Hindlimb muscle (tissue), 1 donor: ENCODE data around the gene LPCAT3. TPM values are rescaled to one million over a fixed set of nuclear protein-coding genes. Genes with fewer than 3 reads are reported as not detected.
"Not testable (repeated sequence)": the region's sequence is repeated elsewhere in the genome, so short reads cannot be mapped to it uniquely, and the experiment has no call there.

ENCODE experiments used
- DNase-seq: peaks from one replicate; pipeline ENCODE4 v3.0.0-alpha.2; 2013
- polyA plus RNA-seq: library from polyadenylated mRNA; unstranded; fragments of 120-200 nt; gene quantifications from one replicate; pipeline ENCODE4 v1.2.1, GENCODE V29; 2013; ENCODE audit not compliant: insufficient read length

Gene LPCAT3
- polyA plus RNA-seq, 1 donor: 18.6 TPM

DNA sequence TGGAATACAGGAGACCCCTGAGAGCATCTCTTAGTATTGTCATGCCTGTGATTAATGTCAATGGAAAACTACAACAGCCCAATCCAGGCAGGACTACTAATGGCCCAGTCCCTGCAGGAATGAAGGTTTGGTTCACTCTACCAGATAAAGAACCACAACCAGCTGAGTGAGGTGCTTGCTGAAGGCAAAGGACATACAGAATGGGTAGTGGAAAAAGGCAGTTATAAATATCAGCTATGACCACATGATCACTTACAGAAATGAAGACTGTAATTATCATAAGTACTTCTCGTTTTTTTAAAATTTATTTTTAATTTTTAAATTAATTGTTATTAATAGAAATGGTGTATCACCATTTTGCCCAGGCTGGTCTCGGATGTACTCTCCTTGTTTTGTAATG is 17.2 kb upstream of the LPCAT3 start:
- DNase-seq: no peak

GRCh38 chr12:7034464-7034863 is 16.2 kb upstream of the LPCAT3 start:
- no peak for DNase-seq

- DNase-seq: no peak
Observed at GRCh38 chr12:7032990-7033389, 14.7 kb upstream of the LPCAT3 start.

- no peak for DNase-seq
Observed at GRCh38 chr12:7031306-7031705, 13.0 kb upstream of the LPCAT3 start.

DNA sequence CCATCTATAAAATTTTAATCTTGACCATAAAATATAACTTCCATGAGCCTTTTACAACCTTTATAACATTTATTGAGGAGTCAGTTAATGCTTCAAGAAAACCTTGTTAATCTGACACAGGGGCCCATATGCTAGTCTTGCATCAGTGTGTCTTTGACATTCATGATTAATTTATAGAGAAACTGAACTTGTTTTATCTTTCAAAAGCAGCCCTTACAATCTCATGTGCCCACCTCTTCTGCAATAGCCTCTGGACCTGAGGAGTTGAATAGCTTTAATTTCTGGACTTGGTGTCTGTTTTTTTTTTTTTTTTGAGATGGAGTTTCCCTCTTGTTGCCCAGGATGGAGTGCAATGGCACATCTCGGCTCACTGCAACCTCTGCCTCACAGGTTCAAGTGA is 8.6 kb upstream of the LPCAT3 start:
- no peak for DNase-seq

DNA sequence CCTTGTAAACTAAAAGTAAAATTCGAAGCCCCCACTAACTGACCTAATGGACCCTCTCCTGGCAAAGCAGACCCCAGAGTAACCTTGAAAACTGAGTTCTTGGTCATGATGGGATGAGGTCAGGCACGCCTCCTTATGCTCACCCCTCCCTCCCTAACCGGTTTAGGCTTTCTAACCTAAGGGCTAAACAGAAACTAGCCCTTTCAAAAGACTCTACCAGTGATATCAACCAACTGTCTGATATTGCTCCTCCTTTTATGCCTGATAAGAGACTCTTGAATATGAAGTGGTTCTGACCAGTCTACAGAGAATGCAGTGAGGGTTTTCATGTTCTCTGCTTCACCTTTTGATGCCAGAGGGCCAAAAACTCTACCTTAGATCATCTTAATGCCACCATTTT is 4.8 kb upstream of the LPCAT3 start:
- DNase-seq: no peak

DNA sequence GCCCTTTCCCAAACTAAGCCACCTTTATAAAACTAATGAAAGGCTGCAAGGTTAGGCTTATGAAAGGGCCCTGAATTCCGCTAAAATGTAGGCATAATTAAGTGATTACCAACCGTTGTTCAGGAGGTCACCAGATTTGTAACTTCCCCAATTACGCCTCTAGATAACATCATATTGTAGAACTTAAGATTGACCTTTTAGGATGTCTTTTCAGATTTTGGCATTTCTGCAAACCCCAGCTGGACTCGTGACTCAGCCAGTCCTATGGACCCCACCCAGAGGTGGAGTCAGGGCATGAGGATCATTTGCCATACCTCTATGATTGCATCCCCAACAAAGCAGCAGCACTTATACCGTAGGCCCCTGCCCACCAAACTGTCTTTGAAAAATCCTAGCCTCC is 3.7 kb upstream of the LPCAT3 start:
- no peak for DNase-seq

DNA sequence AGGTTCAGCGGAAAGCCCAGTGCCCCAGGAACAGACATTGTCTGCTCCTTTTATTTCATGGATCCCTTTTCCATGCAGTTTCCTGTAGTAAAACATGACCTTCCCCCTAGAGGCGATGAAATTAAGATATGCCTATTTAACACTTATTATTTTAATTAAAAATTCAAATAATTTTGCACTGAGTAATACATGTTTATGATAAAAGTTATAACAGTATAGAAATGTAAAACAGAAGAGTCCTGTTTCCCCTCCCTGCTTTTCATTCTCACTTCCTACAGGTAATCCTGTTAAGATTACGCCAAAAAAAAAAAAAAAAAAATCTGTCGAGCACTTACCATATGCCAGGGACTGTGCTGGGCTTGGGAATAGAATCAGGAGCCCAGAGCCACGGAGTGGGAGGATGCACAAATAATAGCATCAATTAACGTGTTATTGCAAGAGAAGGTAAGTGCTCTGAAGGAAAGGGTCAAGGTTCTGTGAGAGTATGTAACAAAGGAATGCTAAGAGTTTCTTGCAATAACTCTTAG is 830 bp upstream of the LPCAT3 start:
- no peak for DNase-seq

DNA sequence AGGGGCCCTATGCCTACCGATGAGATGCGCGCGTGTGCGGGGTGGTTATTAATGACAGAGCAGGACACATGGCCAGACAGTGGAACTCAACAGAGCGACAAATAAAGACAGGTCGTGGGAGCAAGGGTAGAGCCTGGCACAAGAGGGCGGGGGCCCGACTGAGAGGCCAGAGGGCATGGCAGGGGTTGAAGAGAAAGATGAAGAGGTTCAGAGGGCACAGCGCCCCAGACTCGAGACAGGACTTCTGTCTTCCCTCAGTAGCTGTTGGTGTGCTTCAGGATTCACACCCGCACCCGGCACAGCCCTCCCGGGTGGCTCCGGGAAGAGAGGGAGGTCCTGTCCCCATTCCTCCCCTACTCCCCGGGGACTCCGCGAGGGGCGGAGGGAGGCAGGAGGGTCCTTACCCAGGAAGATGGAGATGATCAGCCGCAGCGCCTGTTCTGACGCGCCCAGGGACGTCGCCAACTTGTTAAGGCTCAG is 366 bp downstream of the LPCAT3 start:
- no peak for DNase-seq

GRCh38 chr12:7016958-7017571 is 1.2 kb downstream of the LPCAT3 start:
- no peak for DNase-seq

- no peak for DNase-seq
Observed at GRCh38 chr12:7015555-7016370, 2.5 kb downstream of the LPCAT3 start.

DNA sequence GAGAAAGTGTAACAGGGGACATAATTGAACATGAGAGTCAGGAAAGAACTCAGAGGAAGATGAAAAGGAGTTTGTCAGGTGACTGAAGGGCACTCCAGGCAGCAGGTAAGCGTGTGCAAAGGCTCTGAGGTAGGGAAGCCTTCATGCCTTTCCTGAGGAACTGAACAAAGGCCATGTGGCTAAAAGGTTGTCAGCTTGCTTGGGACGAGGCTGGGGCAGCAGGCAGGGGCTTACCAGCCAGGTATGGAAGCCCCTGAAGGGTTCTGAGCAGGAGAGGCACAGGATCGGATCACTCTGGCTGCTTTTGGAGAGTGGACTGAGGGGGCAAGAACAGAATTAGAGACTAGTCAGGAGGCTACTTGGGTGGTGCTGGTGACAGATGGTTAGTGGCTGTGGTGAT is 5.2 kb downstream of the LPCAT3 start:
- DNase-seq: no peak

- DNase-seq: no peak
Observed at GRCh38 chr12:7012024-7012607, 6.2 kb downstream of the LPCAT3 start.

GRCh38 chr12:7011398-7011797 is 6.9 kb downstream of the LPCAT3 start:
- DNase-seq: not testable (repeated sequence)

- no peak for DNase-seq
Observed at GRCh38 chr12:7009512-7009911, 8.8 kb downstream of the LPCAT3 start.

DNA sequence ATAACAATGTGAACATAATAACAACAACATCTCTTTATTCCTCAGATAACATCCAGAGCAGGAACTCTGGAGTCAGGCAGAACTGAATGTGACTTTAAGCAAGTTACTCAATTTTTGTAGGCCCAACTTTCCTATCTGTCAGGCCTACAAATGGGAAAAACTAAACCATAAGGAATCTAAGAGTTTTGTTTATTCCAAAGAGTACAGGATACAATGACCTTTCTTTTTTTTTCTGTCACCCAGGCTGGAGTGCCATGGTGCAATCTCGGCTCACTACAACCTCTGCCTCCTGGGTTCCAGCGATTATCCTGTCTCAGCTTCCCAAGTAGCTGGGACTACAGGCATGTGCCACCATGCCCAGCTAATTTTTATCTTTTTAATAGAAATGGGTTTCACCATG is 9.4 kb downstream of the LPCAT3 start:
- DNase-seq: no peak

DNA sequence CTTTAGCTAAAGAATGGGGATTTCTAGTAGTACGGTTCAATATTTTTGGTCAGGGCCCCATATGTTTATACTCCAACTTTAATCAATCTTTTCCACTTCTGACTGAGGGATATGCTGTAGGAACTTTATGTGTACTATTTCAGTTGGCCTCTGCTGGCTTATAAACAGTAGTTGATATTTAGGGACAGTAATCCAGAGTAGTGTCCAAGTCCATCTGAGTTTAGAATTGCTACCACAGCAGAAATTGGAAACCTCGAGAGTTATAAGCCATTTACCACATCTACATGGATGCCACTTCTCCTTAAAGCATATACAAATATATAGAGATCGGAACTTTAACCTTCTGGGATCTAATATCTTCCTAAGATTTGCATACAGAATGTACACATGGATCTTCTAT is 11.6 kb downstream of the LPCAT3 start:
- DNase-seq: no peak

- DNase-seq: no peak
Observed at GRCh38 chr12:7005311-7005710, 13.0 kb downstream of the LPCAT3 start.

DNA sequence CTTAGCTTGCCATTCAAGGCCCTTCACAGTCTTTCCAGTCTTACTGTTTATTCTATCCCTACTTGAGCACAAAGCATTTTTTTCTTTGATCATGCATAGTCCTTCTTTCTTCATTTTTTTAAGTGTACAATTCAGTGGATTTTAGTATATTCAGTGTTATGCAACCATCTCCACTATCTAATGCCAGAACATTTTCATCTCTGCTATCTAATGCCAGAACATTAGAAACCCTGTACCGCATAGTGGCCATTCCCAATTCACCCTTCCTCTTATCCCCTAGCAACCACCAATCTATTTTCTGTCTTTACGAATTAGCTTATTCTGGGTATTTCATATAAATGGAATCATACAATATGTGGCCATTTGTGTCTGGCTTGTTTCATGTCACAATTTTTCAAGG is 13.4 kb downstream of the LPCAT3 start:
- DNase-seq: no peak

- DNase-seq: no peak
Observed at GRCh38 chr12:7004287-7004803, 13.9 kb downstream of the LPCAT3 start.

- DNase-seq: no peak
Observed at GRCh38 chr12:7001921-7002591, 16.2 kb downstream of the LPCAT3 start.

DNA sequence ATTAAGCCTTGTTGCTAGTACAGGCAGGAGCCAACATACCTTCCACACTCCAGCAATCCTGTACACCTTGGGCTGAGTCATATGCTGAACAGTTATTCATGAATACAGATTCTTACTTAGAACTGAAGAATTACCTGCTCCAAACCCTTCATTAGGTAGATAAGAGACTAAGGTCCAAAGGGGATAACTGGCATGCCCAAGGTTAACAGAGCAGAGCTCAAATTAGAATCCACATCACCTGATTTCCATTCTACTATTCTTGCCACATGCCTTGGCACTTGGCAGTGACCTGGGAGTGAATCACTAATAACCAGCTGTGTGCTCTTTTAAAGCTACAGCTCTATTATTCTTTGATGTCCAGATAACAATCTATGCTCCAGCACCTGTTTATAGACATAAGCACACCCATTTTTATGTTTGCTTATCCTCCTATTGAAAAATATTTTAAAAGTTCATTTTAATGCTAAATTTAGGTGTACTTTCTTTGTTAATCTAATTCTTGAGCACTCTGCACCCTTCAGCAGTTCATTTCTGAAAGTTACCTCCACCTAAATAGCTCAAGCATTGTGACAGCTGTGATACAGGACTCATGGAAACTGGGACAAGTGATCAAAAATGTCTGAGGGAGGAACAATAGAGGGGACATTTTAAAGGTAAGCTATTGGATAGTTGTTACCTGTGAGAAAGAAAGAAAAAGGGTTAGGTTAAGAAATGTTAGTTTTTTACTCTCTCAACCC is 19.4 kb downstream of the LPCAT3 start:
- DNase-seq: no peak
